GM12801 (cell line): ENCODE measurements around the gene EARS2.

Experiments
- CTCF ChIP-seq: IDR thresholded peaks from one replicate; pipeline ENCODE4 v1.5.1; 2011; ENCODE audit warnings: control low read depth; ENCODE audit not compliant: insufficient read length; ENCODE audit errors: extremely low read depth

Gene EARS2

GRCh38 chr16:23549938-23550337, 7.2 kb downstream of the EARS2 start:
- TF ChIP-seq CTCF, result no peak

- TF ChIP-seq CTCF, result no peak
Measured at GRCh38 chr16:23544436-23544835, 12.7 kb downstream of the EARS2 start.

- no peak for TF ChIP-seq CTCF
Measured at GRCh38 chr16:23539984-23540816, 16.9 kb downstream of the EARS2 start.

GRCh38 chr16:23538919-23539278, 18.3 kb downstream of the EARS2 start:
- no peak for TF ChIP-seq CTCF

- no peak for TF ChIP-seq CTCF
Measured at GRCh38 chr16:23537390-23537789, 19.8 kb downstream of the EARS2 start.

GRCh38 chr16:23535901-23536300, 21.2 kb downstream of the EARS2 start:
- TF ChIP-seq CTCF, result no peak

- TF ChIP-seq CTCF, result no peak
Measured at GRCh38 chr16:23534868-23535860, 22.0 kb downstream of the EARS2 start.
